ENCODE results near the gene TUBB2B. TPM values are rescaled to one million over a fixed set of nuclear protein-coding genes. Genes with fewer than 3 reads are reported as not detected.

TUBB2B gene
- total and polyA plus RNA-seq, 10 of the 15 experiments (the other 5 are each of a cell fraction or from before 2014, with no cell fraction given), result 2.6 to 75.2 (median 21.2) TPM

GRCh38 chr6:3200682-3201081, 26.8 kb downstream of the TUBB2B start:
- no peak for FAIRE-seq
- Histone ChIP-seq H3K4me3 (no peak overlapping the region), H3K4me1 (ENCODE audit: control insufficient read depth, insufficient read depth, low read length) (peaks cover 21% of the 10 kb centered on the region), H3K27me3 (replicated peaks in 1 of 2; ENCODE audit: control insufficient read depth in 2 of 2, insufficient read depth in 2 of 2, low read length in 1 of 2) (no peaks in the 10 kb centered on the region), H3K79me2 (ENCODE audit: control insufficient read depth, insufficient read depth, low read length) (no peaks in the 10 kb centered on the region), H3K9me3 (replicated peaks; ENCODE audit: control insufficient read depth, insufficient read depth, low read length) (peaks cover 4% of the 10 kb centered on the region; the same call in 2 of the 3 replicates), H4K20me1 (ENCODE audit: control insufficient read depth, insufficient read depth) (no peaks in the 10 kb centered on the region), H3K9ac (ENCODE audit: control insufficient read depth, insufficient read depth, low read length) (no peak overlapping the region), H3K27ac (ENCODE audit: control insufficient read depth, insufficient read depth) (no peak overlapping the region), H3K36me3 (ENCODE audit: control insufficient read depth in 2 of 2, insufficient read depth in 2 of 2, low read length in 1 of 2) (no peaks in the 10 kb centered on the region), H3K4me2 (ENCODE audit: control insufficient read depth, insufficient read depth) (no peak overlapping the region), H2AFZ (ENCODE audit: control insufficient read depth, low read depth, low read length) (no peak overlapping the region)
- intact Hi-C loops (cut with micrococcal nuclease; ENCODE audit: unreplicated experiment), result loop anchor here (10.0 kb wide), 1 partner anchor 336 kb away; no protein-coding TSS in a partner anchor
- in situ Hi-C loops (cut with MboI), result no loop called here
- TF ChIP-seq FOXK2 (IDR thresholded peaks at IDR 0.05) (no peak), ZBTB40 (IDR thresholded peaks at IDR 0.05; ENCODE audit: borderline replicate concordance) (peak; percentile 61), ZBTB33 (IDR thresholded peaks at IDR 0.05) (no peak)
- DNase-seq (ENCODE audit: low read depth, low spot score), result no peak
- RAD21 ChIA-PET (ENCODE audit: unreplicated experiment), result no interaction called here
- SMC1A ChIA-PET (ENCODE audit: uncharacterized antibody, unreplicated experiment), result no interaction called here
- no peak for ATAC-seq
- POLR2A ChIA-PET, result no interaction called here
- no TSS peak for BruUV-seq (replicated peaks)
- CTCF ChIA-PET, result interaction anchor here (0.6 kb wide), 1 partner anchor 38 kb away, joined by 4 read pairs; no protein-coding TSS in a partner anchor

Data from GM12878 (cell line).